T-cell (primary cell): Measurements from ENCODE around the gene KRT79. TPM values are rescaled to one million over a fixed set of nuclear protein-coding genes. Genes with fewer than 3 reads are reported as not detected.
A peak's percentile ranks its signal among the peaks of the same experiment; 100 is the strongest.

Source experiments
- ATAC-seq, 4 experiments: fragments of 200-7000 bp in 3 of 4; fragments of 150-1000 bp in 1 of 4; cut with Tn5 transposase; replicated peaks in 1 of 4; 1 replicate in 3 of 4; 2 replicates in 1 of 4; pipeline ENCODE4 v1.10.0; 2021; ENCODE audit warnings: moderate library complexity in 3 of 4, mild to moderate bottlenecking in 2 of 4, moderate number of reproducible peaks in 1 of 4
- CTCF ChIA-PET, 2 donors: fragments of 300-600 bp; sonication (Branson Sonifier 250); formaldehyde crosslinking; loops; one replicate each; lab custom pipeline; 2022; ENCODE audit warnings: antibody characterized with exemption in 2 of 2; lab: Charles Lee
- POLR2A ChIA-PET, 2 donors: fragments of 300-600 bp; sonication (Branson Sonifier 250); formaldehyde crosslinking; loops; one replicate each; lab custom pipeline; 2022; ENCODE audit warnings: antibody characterized with exemption in 2 of 2; lab: Charles Lee
- DNase-seq, 35 experiments: peaks; one replicate each; pipeline versions ENCODE4 v3.0.0 to v3.0.0-alpha.2; 2013 to 2023
- H3K27ac ChIP-seq: one replicate; pipeline ENCODE4 v1.5.1; 2013; ENCODE audit warnings: low read length
- H3K27me3 ChIP-seq, 2 experiments: replicated peaks in 1 of 2; 1 replicate in 1 of 2; 2 replicates in 1 of 2; pipeline versions ENCODE4 v1.6.1 to v1.7.0; 2013; ENCODE audit warnings: low read length in 1 of 2, mixed read lengths in 1 of 2; ENCODE audit not compliant: control insufficient read depth in 2 of 2, insufficient read depth in 2 of 2; ENCODE audit errors: extremely low read depth in 1 of 2
- H3K36me3 ChIP-seq, 2 donors: 1 replicate in 1 of 2; 2 replicates in 1 of 2; pipeline versions ENCODE4 v1.6.1 to v1.7.0; 2013; ENCODE audit warnings: low read length in 1 of 2; ENCODE audit not compliant: control insufficient read depth in 2 of 2, insufficient read depth in 1 of 2; ENCODE audit errors: extremely low read depth in 1 of 2
- H3K4me1 ChIP-seq, 2 experiments: 1 replicate in 1 of 2; 2 replicates in 1 of 2; pipeline versions ENCODE4 v1.6.1 to v1.7.0; 2013; ENCODE audit warnings: low read length in 2 of 2, mixed read lengths in 1 of 2; ENCODE audit not compliant: insufficient read depth in 2 of 2, control insufficient read depth in 1 of 2; ENCODE audit errors: extremely low read depth in 1 of 2
- H3K4me3 ChIP-seq, 2 donors: 1 replicate in 1 of 2; 2 replicates in 1 of 2; pipeline versions ENCODE4 v1.5.1 to v1.7.0; 2013; ENCODE audit warnings: mild to moderate bottlenecking in 2 of 2, low read length in 1 of 2, moderate library complexity in 1 of 2; ENCODE audit not compliant: control insufficient read depth in 1 of 2; ENCODE audit errors: extremely low read depth in 1 of 2
- H3K9me3 ChIP-seq: 2 replicates; pipeline ENCODE4 v1.7.0; 2013
- H3K27ac Mint-ChIP-seq, 2 donors: one replicate each; pipeline ENCODE4 v1.8.0; 2020 to 2021; ENCODE audit warnings: mild to moderate bottlenecking in 2 of 2, mixed read lengths in 2 of 2
- H3K27me3 Mint-ChIP-seq, 2 donors: one replicate each; pipeline ENCODE4 v1.8.0; 2021 to 2022; ENCODE audit warnings: mixed read lengths in 2 of 2
- H3K36me3 Mint-ChIP-seq: one replicate; pipeline ENCODE4 v1.8.0; 2021; ENCODE audit warnings: mixed read lengths
- H3K4me1 Mint-ChIP-seq, 3 donors: one replicate each; pipeline ENCODE4 v1.8.0; 2020 to 2022; ENCODE audit warnings: mixed read lengths in 3 of 3, mild to moderate bottlenecking in 1 of 3
- H3K4me3 Mint-ChIP-seq, 3 donors: one replicate each; pipeline ENCODE4 v1.8.0; 2020 to 2022; ENCODE audit warnings: mild to moderate bottlenecking in 3 of 3, mixed read lengths in 3 of 3, moderate library complexity in 3 of 3
- H3K9me3 Mint-ChIP-seq, 3 donors: one replicate each; pipeline ENCODE4 v1.8.0; 2020 to 2022; ENCODE audit warnings: mixed read lengths in 3 of 3
- WGBS: methylation state at CpG from one replicate; pipeline ENCODE4 v1.1.5; 2013; ENCODE audit warnings: missing lambda C conversion rate; ENCODE audit not compliant: insufficient coverage; 5-methylcytosine and 5-hydroxymethylcytosine counted together
- total RNA-seq, 35 experiments: library from RNA in 6 of 35; stranded (reverse) in 6 of 35; fragments of 120-200 nt in 1 of 35; gene quantifications; one replicate each; pipeline versions ENCODE4 v1.2.1 to v1.2.4 and lab custom pipeline; 2013 to 2026

KRT79 gene
- total RNA-seq, 5 donors from 2014 or later (not counting 1 experiment from before 2014, with no cell fraction given), result 0.28 TPM; not detected in 4

- peaks cover 0 to 26% of the 10 kb centered on the region in 2 experiments for H3K27me3 ChIP-seq
- WGBS, result no CpG with 5 or more reads among the region's 1 CpG
- no peak overlapping the region for H3K4me3 ChIP-seq
- H3K4me1 Mint-ChIP-seq, result peaks cover 0 to 5% (median 4%) of the 10 kb centered on the region in 3 donors
- ChIA-PET POLR2A (no interaction called here), CTCF (interaction anchor here in 1 of 2 donors (0.7 kb wide), 1 partner anchor 327 kb away, joined by 4 read pairs; no protein-coding TSS in a partner anchor)
- DNase-seq (no peak), ATAC-seq (no peak)
- H3K36me3 Mint-ChIP-seq, result no peaks in the 10 kb centered on the region
- no peak overlapping the region for H3K4me3 Mint-ChIP-seq
- no peak overlapping the region for H3K27ac ChIP-seq
- H3K4me1 ChIP-seq, result no peaks in the 10 kb centered on the region
- H3K36me3 ChIP-seq, result no peaks in the 10 kb centered on the region
- peaks cover 8% of the 10 kb centered on the region in 2 donors for H3K27me3 Mint-ChIP-seq
- no peaks in the 10 kb centered on the region for H3K9me3 ChIP-seq
- H3K9me3 Mint-ChIP-seq, result no peaks in the 10 kb centered on the region
- no peak overlapping the region for H3K27ac Mint-ChIP-seq
These were observed 11.8 kb upstream of the KRT79 start for GRCh38 chr12:52845946-52846345.

- Mint-ChIP-seq H3K4me3 (no peak overlapping the region), H3K27me3 (peaks cover 8 to 10% of the 10 kb centered on the region in 2 donors), H3K27ac (no peak overlapping the region), H3K4me1 (peaks cover 0 to 5% (median 4%) of the 10 kb centered on the region in 3 donors), H3K9me3 (no peaks in the 10 kb centered on the region), H3K36me3 (no peaks in the 10 kb centered on the region)
- ChIA-PET POLR2A (no interaction called here), CTCF (no interaction called here)
- WGBS, result 91% methylated on average over 8 of the region's 11 CpGs
- no peak for ATAC-seq
- H3K9me3 ChIP-seq, result no peaks in the 10 kb centered on the region
- H3K36me3 ChIP-seq, result no peaks in the 10 kb centered on the region
- no peak for DNase-seq
- H3K4me1 ChIP-seq, result no peaks in the 10 kb centered on the region
- H3K27ac ChIP-seq, result no peak overlapping the region
- H3K27me3 ChIP-seq, result peaks cover 0 to 34% of the 10 kb centered on the region in 2 experiments
- no peak overlapping the region for H3K4me3 ChIP-seq
These were observed 10.3 kb upstream of the KRT79 start for GRCh38 chr12:52844386-52844785.

GRCh38 chr12:52839436-52840105, 5.5 kb upstream of the KRT79 start:
- Mint-ChIP-seq H3K9me3 (no peaks in the 10 kb centered on the region), H3K4me1 (peaks cover 24 to 30% (median 29%) of the 10 kb centered on the region in 3 donors), H3K36me3 (no peaks in the 10 kb centered on the region), H3K4me3 (no peak overlapping the region), H3K27me3 (peaks cover 5 to 25% of the 10 kb centered on the region in 2 donors), H3K27ac (no peak overlapping the region)
- Histone ChIP-seq H3K4me1 (peaks cover 3 to 25% of the 10 kb centered on the region in 2 experiments), H3K27me3 (peaks cover 0 to 36% of the 10 kb centered on the region in 2 experiments), H3K9me3 (no peaks in the 10 kb centered on the region), H3K36me3 (no peaks in the 10 kb centered on the region), H3K27ac (no peak overlapping the region), H3K4me3 (no peak overlapping the region)
- ATAC-seq (no peak), DNase-seq (no peak)
- CTCF ChIA-PET, result interaction anchor here in 1 of 2 donors (0.5 kb wide), 1 partner anchor 20 kb away, joined by 3 read pairs; no protein-coding TSS in a partner anchor
- 84% methylated on average over 16 of the region's 18 CpGs for WGBS
- POLR2A ChIA-PET, result no interaction called here

GRCh38 chr12:52838609-52839435, 4.7 kb upstream of the KRT79 start:
- Histone ChIP-seq H3K9me3 (no peaks in the 10 kb centered on the region), H3K36me3 (no peaks in the 10 kb centered on the region), H3K27me3 (peaks cover 0 to 35% of the 10 kb centered on the region in 2 experiments), H3K4me3 (no peak overlapping the region), H3K27ac (no peak overlapping the region), H3K4me1 (peaks cover 3 to 25% of the 10 kb centered on the region in 2 experiments)
- WGBS, result 70% methylated on average over 9 of the region's 14 CpGs
- H3K27ac Mint-ChIP-seq, result no peak overlapping the region
- H3K36me3 Mint-ChIP-seq, result no peaks in the 10 kb centered on the region
- no peaks in the 10 kb centered on the region for H3K9me3 Mint-ChIP-seq
- peaks cover 5 to 25% of the 10 kb centered on the region in 2 donors for H3K27me3 Mint-ChIP-seq
- ChIA-PET CTCF (interaction anchor here in 1 of 2 donors (0.6 kb wide), 1 partner anchor 896 kb away, joined by 3 read pairs; no protein-coding TSS in a partner anchor), POLR2A (no interaction called here)
- no peak for ATAC-seq
- DNase-seq, result no peak
- no peak overlapping the region for H3K4me3 Mint-ChIP-seq
- H3K4me1 Mint-ChIP-seq, result peaks cover 24 to 30% (median 29%) of the 10 kb centered on the region in 3 donors

- Histone ChIP-seq H3K9me3 (no peaks in the 10 kb centered on the region), H3K4me3 (no peak overlapping the region), H3K27me3 (peaks cover 0 to 35% of the 10 kb centered on the region in 2 experiments), H3K27ac (no peak overlapping the region), H3K36me3 (no peaks in the 10 kb centered on the region), H3K4me1 (peaks cover 3 to 25% of the 10 kb centered on the region in 2 experiments)
- CTCF ChIA-PET, result no interaction called here
- peaks cover 24 to 30% (median 29%) of the 10 kb centered on the region in 3 donors for H3K4me1 Mint-ChIP-seq
- no CpG with 5 or more reads among the region's 6 CpGs for WGBS
- no peak for ATAC-seq
- POLR2A ChIA-PET, result interaction anchor here in 1 of 2 donors (0.6 kb wide), 1 partner anchor 341 kb away, joined by 3 read pairs; no protein-coding TSS in a partner anchor
- H3K27me3 Mint-ChIP-seq, result peaks cover 5 to 25% of the 10 kb centered on the region in 2 donors
- H3K4me3 Mint-ChIP-seq, result no peak overlapping the region
- no peak overlapping the region for H3K27ac Mint-ChIP-seq
- no peaks in the 10 kb centered on the region for H3K9me3 Mint-ChIP-seq
- no peak for DNase-seq
- no peaks in the 10 kb centered on the region for H3K36me3 Mint-ChIP-seq
These were observed 3.9 kb upstream of the KRT79 start for GRCh38 chr12:52837781-52838608.

GRCh38 chr12:52837413-52837741, 3.3 kb upstream of the KRT79 start:
- Mint-ChIP-seq H3K4me1 (peaks cover 21 to 30% (median 28%) of the 10 kb centered on the region in 3 donors), H3K27me3 (peaks cover 5 to 25% of the 10 kb centered on the region in 2 donors), H3K36me3 (no peaks in the 10 kb centered on the region), H3K4me3 (no peak overlapping the region), H3K27ac (peak overlapping the region in 1 of 2 donors; percentile 80), H3K9me3 (no peaks in the 10 kb centered on the region)
- peaks cover 3 to 25% of the 10 kb centered on the region in 2 experiments for H3K4me1 ChIP-seq
- CTCF ChIA-PET, result no interaction called here
- ATAC-seq, result no peak
- no peaks in the 10 kb centered on the region for H3K9me3 ChIP-seq
- H3K27ac ChIP-seq, result no peak overlapping the region
- 80% methylated on average over 2 of the region's 9 CpGs for WGBS
- peaks cover 0 to 35% of the 10 kb centered on the region in 2 experiments for H3K27me3 ChIP-seq
- no peaks in the 10 kb centered on the region for H3K36me3 ChIP-seq
- DNase-seq, result no peak
- H3K4me3 ChIP-seq, result no peak overlapping the region
- POLR2A ChIA-PET, result no interaction called here
